ENCODE results near the gene TAP2.

TAP2 gene

GRCh38 chr6:32852018-32852843, 13.7 kb upstream of the TAP2 start:
- Histone ChIP-seq H4K20me1 (ENCODE audit: insufficient read depth, low read length) (peaks cover 5% of the 10 kb centered on the region; the same call in 1 of the 2 replicates), H3K9me3 (ENCODE audit: insufficient read depth, low read length) (no peaks in the 10 kb centered on the region), H3K4me3 (ENCODE audit: low read length) (peak overlapping the region; percentile 98), H3K9ac (ENCODE audit: low read length) (peak overlapping the region; percentile 99), H3K36me3 (replicated peaks; ENCODE audit: low read depth, low read length) (peaks cover 52% of the 10 kb centered on the region), H2AFZ (ENCODE audit: low read depth, low read length) (no peak overlapping the region), H3K4me1 (ENCODE audit: low read length) (peaks cover 15% of the 10 kb centered on the region), H3K79me2 (ENCODE audit: low read length) (peaks cover 45% of the 10 kb centered on the region), H3K27ac (ENCODE audit: low read length) (peak overlapping the region; percentile 94), H3K27me3 (ENCODE audit: low read depth, low read length) (no peaks in the 10 kb centered on the region), H3K4me2 (ENCODE audit: low read length) (peak overlapping the region; percentile 97)
- TF ChIP-seq CTCF (IDR thresholded peaks at IDR 0.05; ENCODE audit: low read depth, low read length) (no peak), EZH2phosphoT487 (IDR thresholded peaks at IDR 0.05; ENCODE audit: low read depth) (no peak)

- peaks cover 19% of the 10 kb centered on the region for H3K4me1 ChIP-seq (ENCODE audit: low read length)
- TF ChIP-seq CTCF (IDR thresholded peaks at IDR 0.05; ENCODE audit: low read depth, low read length) (no peak), EZH2phosphoT487 (IDR thresholded peaks at IDR 0.05; ENCODE audit: low read depth) (no peak)
- H3K4me3 ChIP-seq (ENCODE audit: low read length) = no peak overlapping the region
- no peak overlapping the region for H3K9ac ChIP-seq (ENCODE audit: low read length)
- peaks cover 5% of the 10 kb centered on the region; the same call in 1 of the 2 replicates for H4K20me1 ChIP-seq (ENCODE audit: insufficient read depth, low read length)
- H3K36me3 ChIP-seq (replicated peaks; ENCODE audit: low read depth, low read length) = peaks cover 52% of the 10 kb centered on the region
- H3K27ac ChIP-seq (ENCODE audit: low read length) = no peak overlapping the region
- no peak overlapping the region for H3K4me2 ChIP-seq (ENCODE audit: low read length)
- H3K79me2 ChIP-seq (ENCODE audit: low read length) = peaks cover 42% of the 10 kb centered on the region
- no peaks in the 10 kb centered on the region for H3K27me3 ChIP-seq (ENCODE audit: low read depth, low read length)
- H2AFZ ChIP-seq (ENCODE audit: low read depth, low read length) = no peak overlapping the region
- H3K9me3 ChIP-seq (ENCODE audit: insufficient read depth, low read length) = no peaks in the 10 kb centered on the region
Measured at GRCh38 chr6:32851025-32851424, 12.5 kb upstream of the TAP2 start.

- no peaks in the 10 kb centered on the region for H3K27me3 ChIP-seq (ENCODE audit: low read depth, low read length)
- H3K9me3 ChIP-seq (ENCODE audit: insufficient read depth, low read length) = no peaks in the 10 kb centered on the region
- H3K9ac ChIP-seq (ENCODE audit: low read length) = no peak overlapping the region
- H4K20me1 ChIP-seq (ENCODE audit: insufficient read depth, low read length) = peaks cover 5% of the 10 kb centered on the region; the same call in 1 of the 2 replicates
- H3K4me2 ChIP-seq (ENCODE audit: low read length) = no peak overlapping the region
- peaks cover 24% of the 10 kb centered on the region for H3K4me1 ChIP-seq (ENCODE audit: low read length)
- no peak overlapping the region for H3K27ac ChIP-seq (ENCODE audit: low read length)
- peaks cover 58% of the 10 kb centered on the region for H3K36me3 ChIP-seq (replicated peaks; ENCODE audit: low read depth, low read length)
- H2AFZ ChIP-seq (ENCODE audit: low read depth, low read length) = no peak overlapping the region
- H3K79me2 ChIP-seq (ENCODE audit: low read length) = peaks cover 30% of the 10 kb centered on the region
- no peak overlapping the region for H3K4me3 ChIP-seq (ENCODE audit: low read length)
- TF ChIP-seq EZH2phosphoT487 (IDR thresholded peaks at IDR 0.05; ENCODE audit: low read depth) (no peak), CTCF (IDR thresholded peaks at IDR 0.05; ENCODE audit: low read depth, low read length) (no peak)
Measured at GRCh38 chr6:32849126-32849525, 10.6 kb upstream of the TAP2 start.

GRCh38 chr6:32847795-32848194, 9.3 kb upstream of the TAP2 start:
- H3K4me2 ChIP-seq (ENCODE audit: low read length) = no peak overlapping the region
- H3K4me1 ChIP-seq (ENCODE audit: low read length) = peaks cover 29% of the 10 kb centered on the region
- no peak overlapping the region for H2AFZ ChIP-seq (ENCODE audit: low read depth, low read length)
- H3K79me2 ChIP-seq (ENCODE audit: low read length) = peaks cover 35% of the 10 kb centered on the region
- H3K4me3 ChIP-seq (ENCODE audit: low read length) = no peak overlapping the region
- H3K9me3 ChIP-seq (ENCODE audit: insufficient read depth, low read length) = no peaks in the 10 kb centered on the region
- H4K20me1 ChIP-seq (ENCODE audit: insufficient read depth, low read length) = peaks cover 5% of the 10 kb centered on the region; the same call in 1 of the 2 replicates
- no peak overlapping the region for H3K27ac ChIP-seq (ENCODE audit: low read length)
- H3K27me3 ChIP-seq (ENCODE audit: low read depth, low read length) = no peaks in the 10 kb centered on the region
- no peak overlapping the region for H3K9ac ChIP-seq (ENCODE audit: low read length)
- H3K36me3 ChIP-seq (replicated peaks; ENCODE audit: low read depth, low read length) = peaks cover 60% of the 10 kb centered on the region
- TF ChIP-seq EZH2phosphoT487 (IDR thresholded peaks at IDR 0.05; ENCODE audit: low read depth) (no peak), CTCF (IDR thresholded peaks at IDR 0.05; ENCODE audit: low read depth, low read length) (no peak)
